EH (cell line): ENCODE data around the gene COA5.

Source experiments
- DNase-seq: peaks from one replicate; pipeline ENCODE4 v3.0.0-alpha.2; 2015; ENCODE audit warnings: low read depth

The COA5 gene, protein sequence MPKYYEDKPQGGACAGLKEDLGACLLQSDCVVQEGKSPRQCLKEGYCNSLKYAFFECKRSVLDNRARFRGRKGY

GRCh38 chr2:98608116-98608961 lies at the start of gene COA5, which contains the start of gene UNC50:
Gene COA5 (minus strand): TSS chr2:98608512. CDS start chr2:98608405, 107 bp downstream.
Gene UNC50 (plus strand): TSS chr2:98608589. CDS start chr2:98609760, 1,171 bp downstream.
- DNase-seq: peak; percentile 89

DNA sequence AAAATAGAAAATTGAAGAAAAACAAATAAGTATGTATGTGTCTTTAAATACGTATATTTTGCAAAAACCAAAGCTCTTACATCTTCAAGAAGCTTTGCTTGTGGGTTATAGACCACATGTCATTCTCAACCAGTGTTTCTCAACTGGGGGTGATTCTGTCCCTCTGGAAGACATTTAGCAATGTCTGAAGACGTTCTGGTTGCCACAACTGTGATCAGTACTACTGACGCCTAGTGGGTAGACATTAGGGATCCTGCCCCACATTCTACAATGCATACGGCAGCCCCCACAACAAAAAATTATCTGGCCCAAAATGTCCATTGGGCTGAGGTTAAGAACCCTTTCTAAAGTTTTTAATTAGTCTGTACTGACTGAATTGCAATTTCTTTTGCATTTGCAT lies 48.5 kb upstream of the COA5 start:
- DNase-seq: no peak

DNA sequence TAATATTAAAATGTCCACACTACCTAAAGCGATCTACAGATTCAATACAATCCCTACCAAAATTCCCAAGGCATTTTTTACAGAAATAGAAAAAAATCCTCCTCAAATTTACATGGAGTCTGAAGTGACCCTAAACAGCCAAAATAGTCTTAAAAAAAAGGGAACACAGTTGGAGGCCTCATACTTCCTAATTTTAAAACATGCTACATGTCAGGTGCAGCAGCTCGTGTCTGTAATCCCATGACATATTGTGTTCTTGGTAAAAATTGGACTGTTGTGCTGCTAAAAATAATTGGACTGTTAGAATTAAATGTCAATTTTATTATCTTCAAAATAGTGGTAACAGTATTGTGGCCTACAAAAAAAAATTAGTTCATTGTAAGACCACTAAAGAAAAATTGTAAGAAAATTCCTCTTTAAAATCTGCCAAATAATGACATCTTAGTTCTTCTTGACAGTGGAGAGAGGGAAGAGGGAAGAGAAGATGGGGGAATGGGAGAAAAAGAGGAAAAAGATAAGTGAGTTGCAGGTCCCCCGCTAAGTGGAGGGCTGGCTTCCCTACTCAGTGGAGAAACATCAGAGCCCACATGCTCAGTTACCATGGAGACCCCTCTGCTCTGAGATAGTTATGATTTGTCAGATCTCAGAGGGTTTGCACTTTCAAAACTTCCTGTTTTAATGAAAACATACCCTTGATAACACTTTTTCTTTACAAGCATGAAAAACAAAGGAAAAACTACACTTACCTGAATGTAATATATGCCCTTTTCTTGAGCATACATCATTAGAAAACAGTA lies 46.6 kb upstream of the COA5 start:
- no peak for DNase-seq

DNA sequence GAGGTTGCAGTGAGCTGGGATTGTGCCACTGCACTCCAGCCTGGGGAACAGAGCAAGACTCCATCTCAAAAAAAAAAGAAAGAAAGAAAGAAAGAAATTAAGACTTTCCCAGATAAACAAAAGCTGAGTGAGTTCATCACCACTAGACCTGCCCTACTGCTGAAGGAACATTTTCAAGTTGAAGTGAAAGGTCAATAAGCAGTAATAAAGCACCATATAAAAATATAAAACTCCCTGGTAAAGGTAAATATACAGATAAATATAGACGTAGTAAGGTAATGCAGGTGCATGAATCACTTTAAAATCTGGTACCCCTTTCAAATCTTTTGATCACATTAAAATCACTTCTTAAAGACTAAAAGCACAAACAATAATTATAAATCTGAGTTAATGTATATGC lies 42.7 kb upstream of the COA5 start:
- no peak for DNase-seq

DNA sequence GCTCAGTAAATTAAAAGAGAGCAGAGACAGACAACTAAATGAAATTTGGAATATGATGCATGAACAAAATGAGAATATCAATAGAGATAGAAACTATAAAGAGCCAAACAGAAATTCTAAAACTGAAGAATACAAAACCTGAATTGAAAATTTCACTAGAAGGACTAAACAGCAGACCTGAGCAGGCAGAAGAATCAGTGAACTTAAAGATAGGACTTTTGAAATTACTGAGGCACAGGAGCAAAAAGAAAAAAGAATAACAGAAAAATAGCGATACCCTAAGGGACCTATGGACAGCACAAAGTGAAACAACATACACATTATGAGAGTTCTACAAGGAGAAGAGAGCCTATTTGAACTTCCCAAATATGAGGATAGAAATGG lies 41.7 kb upstream of the COA5 start:
- no peak for DNase-seq

GRCh38 chr2:98649135-98649991 lies 41.1 kb upstream of the COA5 start:
- peak; percentile 77 for DNase-seq

GRCh38 chr2:98648451-98648850 lies 40.1 kb upstream of the COA5 start:
- no peak for DNase-seq

DNA sequence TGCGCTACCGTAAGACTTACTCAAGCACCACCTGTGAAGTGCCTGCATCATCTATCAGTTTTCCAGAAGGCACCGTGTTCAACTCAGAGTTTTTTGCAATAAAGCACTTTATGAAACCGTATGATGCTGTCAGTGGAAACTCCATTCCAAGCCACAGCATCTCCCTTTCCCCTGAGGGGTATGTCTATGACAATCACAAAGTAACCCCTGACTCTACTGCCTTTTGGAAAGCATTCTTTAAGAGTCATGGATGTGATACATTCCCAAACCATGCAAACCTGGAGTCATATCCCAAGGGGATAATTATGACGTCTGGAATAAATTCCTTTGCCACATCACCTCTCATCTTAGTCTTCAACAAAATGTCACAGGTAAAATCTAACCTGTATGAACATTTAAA lies 39.3 kb upstream of the COA5 start:
- peak; percentile 31 for DNase-seq

- peak; percentile 16 for DNase-seq
Measured at GRCh38 chr2:98643496-98644100, 35.3 kb upstream of the COA5 start.

- DNase-seq: no peak
Measured at GRCh38 chr2:98637401-98638147, 29.3 kb upstream of the COA5 start.

- DNase-seq: peak; percentile 11
Measured at GRCh38 chr2:98634406-98635092, 26.2 kb upstream of the COA5 start.

DNA sequence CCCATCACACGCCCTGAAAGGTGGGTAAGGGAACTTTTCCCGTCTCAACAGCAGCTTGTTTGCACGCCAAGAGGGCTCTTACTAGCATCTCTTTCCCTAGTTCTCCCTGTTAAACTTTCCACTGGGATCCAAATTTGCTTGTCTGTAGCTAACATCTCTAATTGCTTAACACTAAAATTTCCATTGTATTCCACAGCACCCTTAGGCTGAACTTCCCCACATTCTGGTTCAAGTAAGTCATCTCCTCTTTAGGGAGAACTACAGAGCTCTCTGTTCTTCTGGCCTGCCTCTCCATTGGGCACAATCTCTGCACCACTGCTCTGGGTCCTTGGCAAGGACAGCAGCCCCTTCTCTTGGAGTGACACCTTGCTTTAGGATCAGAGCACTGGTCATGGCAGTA lies 24.0 kb upstream of the COA5 start:
- no peak for DNase-seq

DNA sequence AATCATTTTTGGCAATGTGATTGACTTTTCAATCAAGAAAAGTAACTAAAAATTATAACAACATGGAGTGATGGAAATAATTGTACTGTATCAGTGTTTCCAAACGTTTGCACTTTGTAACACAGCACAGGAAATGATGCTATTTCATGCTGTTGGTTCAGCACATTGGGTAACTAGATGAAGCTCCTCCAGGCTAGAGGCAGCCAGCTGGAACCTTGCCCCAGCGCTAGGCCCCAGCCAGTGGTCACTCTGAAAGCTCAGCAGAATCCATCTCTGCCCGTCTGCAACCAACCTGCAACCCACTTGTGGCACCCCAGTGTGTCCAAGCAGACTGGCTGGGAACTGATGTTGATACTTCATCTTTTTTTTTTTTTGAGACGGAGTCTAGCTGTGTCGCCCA lies 15.3 kb upstream of the COA5 start:
- DNase-seq: peak; percentile 9

DNA sequence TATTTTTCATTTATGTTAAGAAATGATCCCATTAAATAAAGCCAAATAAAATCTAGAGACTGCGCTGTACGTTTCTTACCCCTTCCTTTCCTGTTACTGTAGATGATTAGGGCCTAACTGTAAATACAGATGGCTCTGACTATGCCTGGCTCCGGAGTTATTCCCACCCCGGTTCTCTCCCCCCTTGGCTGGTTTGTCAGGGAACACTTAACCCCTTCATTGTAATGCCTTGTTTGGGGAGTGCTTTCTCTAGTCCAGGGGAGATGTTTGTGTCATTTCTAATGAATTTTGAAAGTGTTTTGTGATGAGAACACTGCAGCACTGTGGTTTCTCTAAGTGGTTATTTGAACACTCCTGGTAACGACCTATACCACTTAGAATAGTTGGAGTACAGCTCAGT lies 8.8 kb upstream of the COA5 start:
- no peak for DNase-seq

DNA sequence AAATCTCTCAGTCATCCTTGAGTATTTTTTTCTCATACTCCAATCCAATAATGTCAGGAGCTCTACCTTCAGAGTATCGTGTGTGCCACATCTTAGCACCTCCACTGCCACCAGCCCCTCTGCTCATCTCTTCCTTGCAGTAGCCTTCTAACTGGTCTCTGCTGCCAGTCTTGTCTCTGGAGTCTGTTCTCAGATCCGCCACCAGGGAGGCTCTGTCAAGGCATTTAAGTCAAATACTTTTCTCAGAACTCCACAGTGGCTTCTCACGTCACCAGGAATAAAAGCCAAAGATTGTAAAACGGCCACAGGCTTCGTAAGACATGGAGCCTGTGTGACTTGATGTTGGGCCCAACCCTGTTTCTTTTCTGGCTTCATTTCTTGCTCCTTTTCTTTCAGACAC lies 7.2 kb upstream of the COA5 start:
- DNase-seq: no peak

- no peak for DNase-seq
Measured at GRCh38 chr2:98614024-98614739, 5.9 kb upstream of the COA5 start.

DNA sequence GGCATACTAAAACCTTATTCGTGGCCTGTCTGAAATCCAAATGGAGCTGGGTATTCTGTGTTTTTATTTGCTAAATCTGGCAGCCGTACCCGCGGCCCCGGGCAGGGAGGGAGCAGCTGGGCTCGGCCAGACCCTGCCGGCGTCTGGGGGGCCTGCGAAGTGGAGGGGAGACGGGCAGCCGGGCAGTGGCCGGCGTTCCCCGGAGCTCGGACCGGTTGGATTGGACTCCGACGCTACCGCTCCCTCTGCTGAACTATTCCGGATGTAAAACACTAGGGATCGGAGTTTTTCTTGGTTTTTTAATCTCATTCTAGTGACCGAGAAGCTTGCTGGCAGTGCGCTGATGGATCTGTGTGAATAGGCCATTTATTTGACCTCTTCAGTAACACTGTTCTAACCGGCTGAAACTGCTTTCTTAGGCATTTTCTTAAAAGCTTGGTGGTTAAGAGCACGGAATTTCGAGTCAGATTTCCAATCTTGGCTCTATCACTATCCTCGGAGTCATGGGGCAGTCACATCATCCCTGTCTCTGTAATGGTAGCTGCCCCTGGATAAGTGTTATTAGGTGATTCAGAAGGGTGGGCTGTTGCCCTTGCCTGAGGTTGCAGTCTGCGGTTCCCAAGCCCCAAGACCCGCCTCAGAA lies 771 bp upstream of the COA5 start:
- peak; percentile 54 for DNase-seq

DNA sequence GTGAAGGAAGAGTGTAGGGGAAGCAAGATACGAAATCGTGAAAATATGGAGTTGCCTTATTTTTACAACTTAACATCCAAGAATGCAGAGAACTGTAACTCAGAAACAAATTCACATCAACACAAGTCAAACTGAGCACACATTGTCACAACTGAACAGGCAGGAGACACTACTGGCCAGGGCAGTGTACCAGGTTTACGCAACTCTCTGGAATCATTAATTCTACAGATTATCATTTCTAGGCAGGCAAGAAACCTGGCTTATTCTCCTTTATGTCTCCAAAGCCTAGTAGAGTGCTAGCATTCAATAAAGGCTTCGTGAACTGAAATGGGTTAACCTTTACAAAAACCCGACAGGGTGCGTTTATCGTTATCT lies 584 bp downstream of the COA5 start:
- no peak for DNase-seq

DNA sequence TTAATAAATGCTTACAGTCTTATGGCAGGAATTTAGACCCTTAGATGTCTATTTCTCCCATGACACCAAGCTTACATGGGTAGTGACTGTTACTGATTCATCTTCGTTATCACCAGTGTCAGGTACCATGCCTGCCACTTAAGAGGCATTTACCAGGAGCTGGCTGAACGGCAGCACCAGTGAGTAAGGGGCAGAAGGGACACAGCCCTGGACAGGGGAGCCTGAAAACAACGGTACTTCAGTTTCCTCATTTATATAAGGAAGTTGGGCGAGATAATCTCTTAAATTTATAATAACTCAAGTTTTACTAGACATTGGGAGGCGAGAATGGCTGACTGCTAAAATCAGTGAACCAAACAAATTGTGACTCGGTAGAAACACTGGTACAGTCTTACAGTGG lies 1.2 kb downstream of the COA5 start:
- DNase-seq: no peak
